HG03139 (cell line): ENCODE results near the gene KCNIP4.

Experiments used
- ATAC-seq: cut with Tn5 transposase; IDR thresholded peaks from one replicate; pipeline ENCODE4 v1.9.1; 2021; ENCODE audit not compliant: unreplicated experiment

Gene KCNIP4

GRCh38 chr4:20995610-20996009 lies 953.0 kb downstream of the KCNIP4 start:
- no peak for ATAC-seq

- ATAC-seq = no peak
Measured at GRCh38 chr4:20995015-20995414, 953.6 kb downstream of the KCNIP4 start.

- ATAC-seq = no peak
Measured at GRCh38 chr4:20992002-20992401, 956.6 kb downstream of the KCNIP4 start.

- no peak for ATAC-seq
Measured at GRCh38 chr4:20987191-20987590, 961.4 kb downstream of the KCNIP4 start.

- ATAC-seq = no peak
Measured at GRCh38 chr4:20984576-20984836, 964.1 kb downstream of the KCNIP4 start.

GRCh38 chr4:20983763-20984575 lies 964.6 kb downstream of the KCNIP4 start:
- ATAC-seq = no peak

- ATAC-seq = no peak
Measured at GRCh38 chr4:20982544-20982943, 966.0 kb downstream of the KCNIP4 start.

GRCh38 chr4:20960291-20960690 lies 988.3 kb downstream of the KCNIP4 start:
- ATAC-seq = no peak

GRCh38 chr4:20954541-20954940 lies 994.0 kb downstream of the KCNIP4 start:
- no peak for ATAC-seq

GRCh38 chr4:20944961-20945360 lies 1003.6 kb downstream of the KCNIP4 start:
- no peak for ATAC-seq

- no peak for ATAC-seq
Measured at GRCh38 chr4:20944451-20944850, 1004.1 kb downstream of the KCNIP4 start.

GRCh38 chr4:20938204-20938603 lies 1010.4 kb downstream of the KCNIP4 start:
- no peak for ATAC-seq

- ATAC-seq = no peak
Measured at GRCh38 chr4:20926529-20926928, 1022.0 kb downstream of the KCNIP4 start.

GRCh38 chr4:20925176-20925575 lies 1023.4 kb downstream of the KCNIP4 start:
- ATAC-seq = no peak

- no peak for ATAC-seq
Measured at GRCh38 chr4:20922962-20923361, 1025.6 kb downstream of the KCNIP4 start.

GRCh38 chr4:20916106-20916505 lies 1032.5 kb downstream of the KCNIP4 start:
- ATAC-seq = no peak

- no peak for ATAC-seq
Measured at GRCh38 chr4:20904966-20905365, 1043.6 kb downstream of the KCNIP4 start.

- no peak for ATAC-seq
Measured at GRCh38 chr4:20901851-20902250, 1046.7 kb downstream of the KCNIP4 start.

- ATAC-seq = no peak
Measured at GRCh38 chr4:20899591-20899990, 1049.0 kb downstream of the KCNIP4 start.

- ATAC-seq = no peak
Measured at GRCh38 chr4:20895988-20896387, 1052.6 kb downstream of the KCNIP4 start.

- no peak for ATAC-seq
Measured at GRCh38 chr4:20895208-20895607, 1053.4 kb downstream of the KCNIP4 start.

- ATAC-seq = no peak
Measured at GRCh38 chr4:20890761-20891160, 1057.8 kb downstream of the KCNIP4 start.

GRCh38 chr4:20889901-20890300 lies 1058.7 kb downstream of the KCNIP4 start:
- ATAC-seq = no peak
